ENCODE data around the gene RRP36. TPM values are rescaled to one million over a fixed set of nuclear protein-coding genes. Genes with fewer than 3 reads are reported as not detected.

The RRP36 gene
- total and polyA plus RNA-seq, 2 experiments from 2014 or later: 67.3 to 77.1 TPM

GRCh38 chr6:43026365-43026764 is 4.9 kb downstream of the RRP36 start:
- no peaks in the 10 kb centered on the region for H3K4me1 ChIP-seq (ENCODE audit: low read depth)
- H3K9me3 ChIP-seq (ENCODE audit: low read depth): no peaks in the 10 kb centered on the region
- H3K4me3 ChIP-seq: no peak overlapping the region
- no peaks in the 10 kb centered on the region for H3K27me3 ChIP-seq
- no peak for DNase-seq (ENCODE audit: low read depth in 1 of 2, low spot score in 1 of 2)
- TF ChIP-seq CTCF (IDR thresholded peaks at IDR 0.05; ENCODE audit: low read depth, low read length): no peak
- peaks cover 46% of the 10 kb centered on the region for H3K36me3 ChIP-seq
- no peak overlapping the region for H3K27ac ChIP-seq

DNA sequence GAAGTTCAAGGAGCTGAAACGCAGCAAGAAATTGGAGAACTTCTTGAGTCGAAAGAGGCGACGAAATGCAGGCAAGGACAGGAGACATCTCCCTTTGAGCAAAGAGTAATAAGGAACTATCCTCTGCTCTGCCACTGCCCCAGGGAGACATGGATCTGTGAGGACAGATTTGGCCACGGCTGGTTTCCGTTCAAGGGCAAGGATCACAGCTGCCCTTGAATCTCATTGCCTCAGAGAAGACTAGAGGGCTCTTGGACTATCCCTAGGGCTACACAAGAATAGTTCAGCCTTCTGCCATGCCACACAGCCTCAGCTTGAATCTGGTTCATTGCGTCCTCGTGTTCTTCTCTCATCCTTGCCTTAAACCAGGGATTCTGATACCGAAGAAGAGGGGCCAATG is 7.7 kb downstream of the RRP36 start:
- no peak overlapping the region for H3K27ac ChIP-seq
- H3K4me1 ChIP-seq (ENCODE audit: low read depth): no peaks in the 10 kb centered on the region
- H3K9me3 ChIP-seq (ENCODE audit: low read depth): no peaks in the 10 kb centered on the region
- no peak for DNase-seq (ENCODE audit: low read depth in 1 of 2, low spot score in 1 of 2)
- H3K27me3 ChIP-seq: no peaks in the 10 kb centered on the region
- peaks cover 50% of the 10 kb centered on the region for H3K36me3 ChIP-seq
- TF ChIP-seq CTCF (IDR thresholded peaks at IDR 0.05; ENCODE audit: low read depth, low read length): no peak
- no peak overlapping the region for H3K4me3 ChIP-seq

GRCh38 chr6:43032326-43032725 is 10.9 kb downstream of the RRP36 start:
- no peak for TF ChIP-seq CTCF (IDR thresholded peaks at IDR 0.05; ENCODE audit: low read depth, low read length)
- Histone ChIP-seq H3K4me1 (ENCODE audit: low read depth) (no peaks in the 10 kb centered on the region), H3K4me3 (no peak overlapping the region), H3K27me3 (no peaks in the 10 kb centered on the region), H3K27ac (no peak overlapping the region), H3K36me3 (peaks cover 40% of the 10 kb centered on the region), H3K9me3 (ENCODE audit: low read depth) (no peaks in the 10 kb centered on the region)
- no peak for DNase-seq (ENCODE audit: low read depth in 1 of 2, low spot score in 1 of 2)

DNA sequence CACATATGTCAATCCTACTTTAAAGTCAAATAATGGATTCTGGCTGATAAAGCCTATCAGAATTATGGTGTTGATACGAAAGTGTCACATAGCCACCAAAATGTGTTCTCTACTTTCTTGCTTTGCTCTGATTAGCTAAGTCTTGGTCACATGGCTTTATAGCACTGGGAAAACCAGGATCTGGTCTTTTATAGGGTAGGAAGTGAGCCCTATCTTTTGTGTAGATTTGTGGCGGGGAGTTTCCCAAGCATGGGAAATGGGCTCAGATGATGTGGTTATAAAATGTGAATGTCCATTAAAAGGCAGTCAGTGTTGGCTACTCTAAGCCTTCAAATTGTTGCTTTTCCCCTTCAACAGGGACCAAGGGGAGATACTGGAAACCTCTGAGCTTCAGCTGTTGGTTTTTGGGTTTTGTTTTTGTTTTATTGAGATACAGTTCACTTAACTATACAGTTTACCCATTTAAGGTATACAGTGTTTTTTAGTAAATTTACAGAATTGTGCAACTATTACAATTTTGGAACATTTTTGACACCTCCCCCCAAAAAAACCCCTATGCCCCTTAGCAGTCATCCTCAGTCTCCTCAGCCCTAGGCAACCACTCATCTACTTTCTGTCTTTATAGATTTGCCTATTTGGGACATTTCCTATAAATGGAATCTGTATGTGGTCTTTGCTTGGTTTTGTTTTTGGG is 12.2 kb downstream of the RRP36 start:
- Histone ChIP-seq H3K36me3 (peaks cover 49% of the 10 kb centered on the region), H3K27ac (no peak overlapping the region), H3K4me3 (no peak overlapping the region), H3K4me1 (ENCODE audit: low read depth) (no peaks in the 10 kb centered on the region), H3K27me3 (no peaks in the 10 kb centered on the region), H3K9me3 (ENCODE audit: low read depth) (no peaks in the 10 kb centered on the region)
- no peak for TF ChIP-seq CTCF (IDR thresholded peaks at IDR 0.05; ENCODE audit: low read depth, low read length)
- DNase-seq (ENCODE audit: low read depth in 1 of 2, low spot score in 1 of 2): no peak

GRCh38 chr6:43034190-43034525 is 12.7 kb downstream of the RRP36 start:
- TF ChIP-seq CTCF (IDR thresholded peaks at IDR 0.05; ENCODE audit: low read depth, low read length): no peak
- Histone ChIP-seq H3K27me3 (no peaks in the 10 kb centered on the region), H3K4me1 (ENCODE audit: low read depth) (no peaks in the 10 kb centered on the region), H3K4me3 (no peak overlapping the region), H3K36me3 (peaks cover 45% of the 10 kb centered on the region), H3K27ac (no peak overlapping the region), H3K9me3 (ENCODE audit: low read depth) (no peaks in the 10 kb centered on the region)
- no peak for DNase-seq (ENCODE audit: low read depth in 1 of 2, low spot score in 1 of 2)
